HG02798 (cell line): ENCODE data around the gene ABCC9.

Experiments
- ATAC-seq: cut with Tn5 transposase; IDR thresholded peaks from one replicate; pipeline ENCODE4 v1.9.1; 2021; ENCODE audit warnings: mild to moderate bottlenecking; ENCODE audit not compliant: unreplicated experiment, poor library complexity

The ABCC9 gene

DNA sequence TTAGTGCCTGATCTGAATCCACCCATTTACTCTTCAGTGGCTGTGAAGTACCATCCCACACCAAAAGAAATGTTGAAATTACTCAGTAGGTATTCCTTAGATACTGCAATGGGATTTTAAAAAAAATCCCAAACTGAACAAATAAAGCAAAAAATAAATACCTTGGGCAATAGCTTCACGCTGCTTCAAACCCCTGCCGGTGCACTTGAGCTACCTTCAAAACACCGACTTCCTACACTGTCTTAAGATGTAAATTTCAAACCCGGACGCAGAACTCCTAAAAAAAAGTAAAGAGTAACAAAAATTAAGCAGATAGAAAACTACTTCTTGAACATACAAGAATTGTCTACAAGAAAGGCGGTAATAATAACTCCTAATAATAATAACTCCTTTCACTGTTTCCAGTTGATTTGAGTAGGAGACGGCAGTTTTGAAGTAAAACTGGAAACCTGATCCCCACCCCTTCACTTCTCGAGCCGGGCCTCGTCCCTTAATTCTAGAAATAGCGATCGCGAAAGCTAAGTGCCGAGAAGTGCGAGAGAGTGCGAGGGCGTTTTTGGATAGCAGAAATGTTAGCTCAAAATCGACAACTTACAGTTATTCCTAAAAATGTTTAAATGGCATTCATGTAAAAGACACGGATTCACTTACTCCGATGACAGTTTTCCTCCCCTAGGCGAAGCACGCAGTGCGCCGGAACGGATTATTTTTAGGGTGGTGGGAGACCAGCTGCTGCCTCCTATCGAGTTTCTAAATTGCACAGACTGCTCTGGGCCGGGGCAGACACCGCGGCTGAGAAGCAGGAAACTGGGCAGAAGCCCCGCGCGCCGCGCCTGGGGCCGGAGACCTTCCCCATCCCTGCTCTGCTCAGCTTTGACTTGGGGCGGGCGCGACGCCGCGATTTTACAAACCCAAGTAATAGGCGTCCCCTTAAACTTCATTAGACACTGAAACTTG, at the start of gene ABCC9:
Gene ABCC9, minus strand, starts transcription at position 878 of the 957 bp plus-strand sequence. CDS start 4,752 bp downstream, outside the sequence.
- no peak for ATAC-seq

GRCh38 chr12:21989819-21990412, 48.7 kb upstream of the ABCC9 start:
- no peak for ATAC-seq

DNA sequence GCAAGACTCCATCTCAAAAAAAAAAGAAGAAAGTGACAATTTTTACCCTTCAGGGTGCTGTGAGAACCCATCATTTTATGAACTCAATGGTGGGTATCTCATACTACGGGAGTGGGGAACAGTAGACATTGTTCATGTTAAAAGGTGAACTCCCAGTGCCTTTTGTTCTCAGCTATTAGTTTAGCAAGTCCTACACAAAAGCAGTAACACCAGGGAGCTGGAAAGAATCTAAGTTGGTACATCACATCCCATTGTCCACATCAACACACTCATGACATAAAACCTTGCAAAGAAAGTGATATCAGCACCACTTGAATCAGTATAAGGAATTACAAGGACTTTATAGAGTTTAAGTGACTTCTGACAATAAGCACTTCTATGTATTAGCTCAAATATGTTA, 47.4 kb upstream of the ABCC9 start:
- no peak for ATAC-seq

DNA sequence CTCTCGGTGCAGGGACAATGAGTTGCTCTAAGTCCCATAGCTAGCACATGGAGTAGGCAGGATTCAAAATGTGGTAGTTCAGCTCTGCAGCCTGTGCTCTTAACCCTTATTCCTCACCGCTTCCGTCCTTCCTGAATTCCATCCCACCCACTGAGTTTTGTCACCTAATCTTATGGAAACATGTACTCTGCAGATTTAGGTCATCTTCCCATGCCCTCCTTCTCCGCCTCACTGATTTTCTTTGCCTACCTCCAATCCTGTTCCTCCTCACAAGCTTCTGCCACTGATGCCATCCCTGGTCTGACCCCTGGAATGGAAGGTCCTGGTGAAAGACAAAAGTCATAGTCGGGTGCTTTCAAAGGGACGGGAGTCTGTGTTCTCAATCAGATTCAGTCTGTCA, 46.5 kb upstream of the ABCC9 start:
- no peak for ATAC-seq

- no peak for ATAC-seq
These were observed 43.9 kb upstream of the ABCC9 start for GRCh38 chr12:21985155-21985554.

- no peak for ATAC-seq
These were observed 43.1 kb upstream of the ABCC9 start for GRCh38 chr12:21984375-21984774.

DNA sequence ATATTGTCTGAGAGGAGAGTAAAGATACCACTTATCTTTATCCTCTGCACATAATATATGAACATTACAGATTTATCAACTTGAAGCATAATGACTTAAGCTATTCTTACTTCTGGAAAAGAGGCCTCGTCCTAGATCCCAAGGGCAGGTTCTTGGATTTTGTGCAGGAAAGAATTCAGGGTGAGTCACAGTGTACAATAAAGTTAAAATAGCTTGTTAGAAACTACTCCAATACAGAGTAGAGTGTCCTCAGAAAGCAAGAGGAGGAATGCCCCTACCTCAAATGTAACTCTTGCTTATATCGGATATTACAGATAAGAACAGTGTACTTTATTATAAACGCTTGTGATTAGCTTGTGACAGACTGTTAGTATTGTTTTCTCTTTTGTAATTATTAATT, 41.9 kb upstream of the ABCC9 start:
- ATAC-seq = no peak

DNA sequence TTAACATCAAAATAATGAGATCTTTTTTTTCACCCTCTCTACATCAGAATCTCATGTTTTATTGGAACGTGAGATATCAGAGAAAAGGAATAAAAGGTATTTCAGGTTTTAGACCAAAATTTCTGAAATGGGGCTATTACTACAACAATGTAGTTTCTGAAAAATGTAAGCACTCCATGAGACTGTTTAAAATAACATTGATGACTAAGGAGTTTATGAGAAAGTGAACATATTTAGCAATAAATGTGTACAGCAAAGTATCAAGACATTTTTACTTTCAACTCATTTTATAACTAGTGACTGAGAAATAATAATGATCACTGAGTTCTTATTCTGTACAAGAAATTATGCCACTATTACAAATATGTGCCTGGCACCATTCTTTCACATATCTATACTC, 39.3 kb upstream of the ABCC9 start:
- no peak for ATAC-seq

DNA sequence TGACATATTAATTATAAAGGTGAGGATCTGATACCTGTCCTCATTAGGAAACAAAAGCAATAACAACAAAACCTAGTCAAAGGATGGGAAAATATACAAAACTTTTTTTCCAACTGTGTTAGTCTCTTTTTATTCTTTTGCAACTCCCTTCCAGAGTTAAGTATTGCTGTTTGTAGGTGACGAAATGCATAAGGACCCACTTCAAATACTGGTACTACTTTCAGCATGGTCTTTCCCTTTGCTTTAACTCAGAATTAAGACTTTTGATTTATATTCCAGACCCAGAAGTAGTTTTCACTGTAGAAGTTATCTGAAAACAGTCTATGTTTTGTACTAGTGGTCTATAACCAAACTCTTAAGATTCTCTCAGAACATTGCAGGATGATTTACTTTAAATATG, 34.1 kb upstream of the ABCC9 start:
- no peak for ATAC-seq

DNA sequence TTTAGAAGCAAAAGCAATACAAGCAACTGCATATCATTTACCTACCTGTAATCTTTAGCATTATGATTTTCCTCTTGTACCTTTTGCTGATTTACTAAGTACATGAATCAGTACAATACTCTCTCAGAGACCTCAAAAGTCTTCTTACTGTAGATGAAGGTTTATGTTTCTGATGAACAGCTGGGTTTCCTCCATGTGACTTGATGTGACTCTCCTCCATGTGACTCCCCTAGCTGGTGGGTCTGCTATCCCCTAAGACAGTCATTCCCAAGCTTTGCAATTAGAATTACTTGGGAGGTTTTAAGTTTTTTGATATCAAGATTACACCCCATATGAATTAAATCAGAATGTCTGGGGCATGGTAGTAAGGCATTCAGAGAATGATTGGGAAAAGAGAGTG, 32.0 kb upstream of the ABCC9 start:
- no peak for ATAC-seq

GRCh38 chr12:21972055-21972454, 30.8 kb upstream of the ABCC9 start:
- no peak for ATAC-seq

GRCh38 chr12:21971344-21971743, 30.1 kb upstream of the ABCC9 start:
- ATAC-seq = no peak

DNA sequence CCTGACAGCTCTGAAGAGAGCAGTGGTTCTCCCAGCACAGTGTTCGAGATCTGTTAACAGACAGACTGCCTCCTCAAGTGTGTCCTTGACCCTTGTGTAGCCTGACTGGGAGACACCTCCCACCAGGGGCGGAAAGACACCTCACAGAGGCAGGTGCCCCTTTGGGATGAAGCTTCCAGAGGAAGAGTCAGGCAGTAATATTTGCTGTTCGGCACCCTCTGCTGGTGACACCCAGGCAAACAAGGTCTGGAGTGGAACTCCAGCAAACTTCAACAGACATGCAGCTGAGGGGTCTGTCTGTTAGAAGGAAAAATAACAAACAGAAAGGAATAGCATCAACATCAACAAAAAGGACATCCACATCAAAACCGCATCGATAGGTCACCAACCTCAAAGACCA, 21.6 kb upstream of the ABCC9 start:
- ATAC-seq = no peak

DNA sequence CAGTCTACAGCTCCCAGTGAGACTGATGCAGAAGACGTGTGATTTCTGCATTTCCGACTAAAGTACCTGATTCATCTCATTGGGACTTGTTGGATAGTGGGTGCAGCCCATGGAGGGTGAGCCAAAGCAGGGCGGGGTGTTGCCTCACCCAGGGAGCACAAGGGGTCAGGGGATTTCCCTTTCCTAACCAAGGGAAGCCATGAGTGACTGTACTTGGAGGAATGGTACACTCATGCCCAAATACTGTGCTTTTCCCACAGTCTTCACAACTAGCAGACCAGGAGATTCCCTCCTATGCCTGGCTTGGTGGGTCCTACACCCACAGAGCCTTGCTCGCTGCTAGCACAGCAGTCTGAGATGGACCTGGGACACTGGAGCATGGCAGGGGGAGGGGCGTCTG, 21.0 kb upstream of the ABCC9 start:
- ATAC-seq = no peak

- no peak for ATAC-seq
These were observed 9.4 kb upstream of the ABCC9 start for GRCh38 chr12:21950649-21951048.

- ATAC-seq = no peak
These were observed 7.8 kb upstream of the ABCC9 start for GRCh38 chr12:21949036-21949435.

DNA sequence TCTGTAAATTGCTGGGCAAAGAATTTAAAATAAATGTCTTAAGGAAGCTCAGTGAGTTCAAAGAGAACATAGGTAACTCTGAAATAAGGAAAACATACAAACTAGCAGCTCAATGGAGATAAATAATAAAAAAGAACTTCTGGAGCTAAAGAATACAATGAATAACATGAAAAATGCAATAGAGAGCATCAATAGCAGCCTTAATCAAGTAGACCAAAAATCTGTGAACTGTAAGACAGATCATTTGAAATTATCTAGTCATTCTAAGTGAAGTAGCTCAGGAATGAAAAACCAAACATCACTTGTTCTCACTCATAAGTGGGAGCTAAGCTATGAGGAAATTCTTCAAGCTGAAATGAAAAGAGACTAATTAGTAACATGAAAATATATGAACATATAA, 5.8 kb upstream of the ABCC9 start:
- no peak for ATAC-seq

DNA sequence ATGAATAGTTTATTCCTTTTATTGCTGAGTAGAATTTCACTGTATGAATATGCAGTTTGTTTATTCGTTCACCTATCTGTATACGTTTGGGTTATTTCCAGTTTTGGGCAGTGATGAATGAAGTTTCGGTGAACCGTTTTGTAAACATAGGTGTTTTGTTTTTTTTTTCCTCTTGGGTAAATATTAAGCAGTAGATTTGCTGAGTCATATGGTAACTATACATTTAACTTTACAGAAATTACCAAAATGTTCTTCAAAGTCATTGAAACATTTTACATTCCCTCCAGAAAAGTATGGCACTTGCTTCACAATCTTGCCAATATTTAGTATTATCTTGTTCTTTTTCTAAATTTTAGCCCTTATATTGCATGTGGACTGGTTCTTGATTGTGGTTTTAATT, 3.8 kb upstream of the ABCC9 start:
- ATAC-seq = no peak

DNA sequence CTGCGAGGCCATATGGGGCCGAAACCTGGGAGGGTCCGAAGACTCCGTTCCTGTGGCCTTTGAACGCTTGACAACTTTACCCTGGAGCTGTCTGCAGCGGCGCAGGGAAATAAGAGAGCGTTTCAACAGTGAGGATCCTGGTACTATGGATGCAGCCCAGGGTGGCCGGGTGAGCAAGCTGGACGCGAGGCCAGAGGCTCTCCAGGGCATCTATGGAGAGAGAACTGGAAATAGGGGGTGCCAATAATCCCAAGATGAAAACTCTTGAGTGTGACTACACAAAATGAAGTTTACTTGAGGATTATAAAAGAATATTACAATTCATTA, 1.1 kb upstream of the ABCC9 start:
- ATAC-seq = no peak

- ATAC-seq = no peak
These were observed 515 bp upstream of the ABCC9 start for GRCh38 chr12:21941506-21942376.

DNA sequence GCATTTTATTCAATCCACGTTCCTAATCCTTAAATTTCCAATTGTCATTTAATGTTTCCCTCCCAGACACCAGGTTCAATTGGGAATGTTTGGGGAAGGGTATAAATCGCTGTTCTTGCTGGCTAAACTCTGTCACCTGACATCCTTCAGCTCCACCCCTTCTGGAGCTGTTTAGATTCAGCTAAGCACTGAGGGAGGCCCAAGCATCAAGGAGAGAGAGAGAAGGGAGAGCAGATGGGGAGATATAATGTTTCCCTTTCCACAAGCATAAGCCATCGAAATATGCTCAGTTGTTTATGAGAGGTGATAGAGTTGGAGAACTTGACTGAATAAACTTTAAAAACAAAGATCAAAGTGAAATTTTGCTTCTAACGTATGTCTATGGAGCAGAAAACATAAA, 1.8 kb downstream of the ABCC9 start:
- ATAC-seq = no peak
